ACC112 (cell line): ENCODE data around the gene CARNS1.

Source experiments
- H2AFZ ChIP-seq: fragments of 200-600 bp; sonication (generic); one replicate; pipeline ENCODE4 v1.6.0; 2017; ENCODE audit warnings: antibody characterized with exemption, low read length; ENCODE audit not compliant: unreplicated experiment
- H3K27ac ChIP-seq: fragments of 200-600 bp; sonication (generic); 2 replicates; pipeline ENCODE4 v1.5.1; 2014; ENCODE audit warnings: low read depth, mild to moderate bottlenecking, antibody characterized with exemption, low read length, moderate library complexity
- H3K27me3 ChIP-seq: fragments of 200-600 bp; sonication (generic); 2 replicates; pipeline ENCODE4 v1.6.1; 2014; ENCODE audit warnings: mild to moderate bottlenecking, antibody characterized with exemption, low read length, moderate library complexity, mixed read lengths; ENCODE audit not compliant: insufficient read depth
- H3K36me3 ChIP-seq: fragments of 200-600 bp; sonication (generic); 2 replicates; pipeline ENCODE4 v1.6.1; 2016; ENCODE audit warnings: mild to moderate bottlenecking, antibody characterized with exemption, low read length, moderate library complexity, mixed read lengths; ENCODE audit not compliant: insufficient read depth
- H3K4me1 ChIP-seq: fragments of 200-600 bp; sonication (generic); one replicate; pipeline ENCODE4 v1.6.1; 2016; ENCODE audit warnings: low read length, mixed read lengths; ENCODE audit not compliant: insufficient read depth, unreplicated experiment, control insufficient read depth
- H3K4me3 ChIP-seq: fragments of 200-600 bp; sonication (generic); 2 replicates; pipeline ENCODE4 v1.5.1; 2014; ENCODE audit warnings: mild to moderate bottlenecking, low read depth, low read length
- H3K79me2 ChIP-seq: fragments of 200-600 bp; sonication (generic); one replicate; pipeline ENCODE4 v1.6.0; 2016; ENCODE audit warnings: low read length; ENCODE audit not compliant: control insufficient read depth, unreplicated experiment, insufficient read depth

The CARNS1 gene

GRCh38 chr11:67433536-67434394, 18.3 kb downstream of the CARNS1 start:
- Histone ChIP-seq H3K4me3 (no peak overlapping the region), H3K4me1 (peaks cover 8% of the 10 kb centered on the region), H2AFZ (no peak overlapping the region), H3K36me3 (no peaks in the 10 kb centered on the region), H3K79me2 (peaks cover 12% of the 10 kb centered on the region), H3K27me3 (no peaks in the 10 kb centered on the region), H3K27ac (no peak overlapping the region)

- Histone ChIP-seq H3K27ac (no peak overlapping the region), H3K4me1 (peaks cover 3% of the 10 kb centered on the region), H2AFZ (no peak overlapping the region), H3K4me3 (no peak overlapping the region), H3K79me2 (peaks cover 5% of the 10 kb centered on the region), H3K27me3 (no peaks in the 10 kb centered on the region), H3K36me3 (no peaks in the 10 kb centered on the region)
Measured at GRCh38 chr11:67434395-67434881, 19.0 kb downstream of the CARNS1 start.

GRCh38 chr11:67435031-67435726, 19.7 kb downstream of the CARNS1 start:
- no peak overlapping the region for H2AFZ ChIP-seq
- H3K79me2 ChIP-seq: peaks cover under 1% of the 10 kb centered on the region
- no peaks in the 10 kb centered on the region for H3K36me3 ChIP-seq
- no peaks in the 10 kb centered on the region for H3K4me1 ChIP-seq
- H3K27ac ChIP-seq: no peak overlapping the region
- no peaks in the 10 kb centered on the region for H3K27me3 ChIP-seq
- H3K4me3 ChIP-seq: no peak overlapping the region

- H3K27ac ChIP-seq: no peak overlapping the region
- H3K79me2 ChIP-seq: no peaks in the 10 kb centered on the region
- H3K4me3 ChIP-seq: no peak overlapping the region
- no peaks in the 10 kb centered on the region for H3K27me3 ChIP-seq
- H3K4me1 ChIP-seq: no peaks in the 10 kb centered on the region
- H2AFZ ChIP-seq: no peak overlapping the region
- no peaks in the 10 kb centered on the region for H3K36me3 ChIP-seq
Measured at GRCh38 chr11:67435727-67436458, 20.4 kb downstream of the CARNS1 start.

- no peaks in the 10 kb centered on the region for H3K27me3 ChIP-seq
- no peak overlapping the region for H3K4me3 ChIP-seq
- no peaks in the 10 kb centered on the region for H3K4me1 ChIP-seq
- H3K79me2 ChIP-seq: no peaks in the 10 kb centered on the region
- no peak overlapping the region for H3K27ac ChIP-seq
- H3K36me3 ChIP-seq: no peaks in the 10 kb centered on the region
- no peak overlapping the region for H2AFZ ChIP-seq
Measured at GRCh38 chr11:67436459-67437081, 21.1 kb downstream of the CARNS1 start.

- H3K79me2 ChIP-seq: no peaks in the 10 kb centered on the region
- H3K4me1 ChIP-seq: peaks cover 1% of the 10 kb centered on the region
- no peaks in the 10 kb centered on the region for H3K36me3 ChIP-seq
- no peaks in the 10 kb centered on the region for H3K27me3 ChIP-seq
- no peak within 1 kb of the TSS for H3K27ac ChIP-seq
- H2AFZ ChIP-seq: no peak within 1 kb of the TSS
- H3K4me3 ChIP-seq: no peak within 1 kb of the TSS
Measured at GRCh38 chr11:67437082-67437808, 21.8 kb downstream of the CARNS1 start, which contains the start of gene PTPRCAP. PTPRCAP (minus strand) TSS chr11:67437682; CDS start chr11:67437619, 63 bp downstream.

- no peak overlapping the region for H3K4me3 ChIP-seq
- H3K4me1 ChIP-seq: peaks cover 7% of the 10 kb centered on the region
- H3K27me3 ChIP-seq: no peaks in the 10 kb centered on the region
- H3K79me2 ChIP-seq: peaks cover 3% of the 10 kb centered on the region
- H3K27ac ChIP-seq: no peak overlapping the region
- no peaks in the 10 kb centered on the region for H3K36me3 ChIP-seq
- no peak overlapping the region for H2AFZ ChIP-seq
Measured at GRCh38 chr11:67437809-67438157, 22.3 kb downstream of the CARNS1 start.

GRCh38 chr11:67438158-67438902, 22.9 kb downstream of the CARNS1 start:
- Histone ChIP-seq H3K36me3 (no peaks in the 10 kb centered on the region), H3K27me3 (no peaks in the 10 kb centered on the region), H3K79me2 (peaks cover 6% of the 10 kb centered on the region), H2AFZ (no peak overlapping the region), H3K27ac (no peak overlapping the region), H3K4me3 (no peak overlapping the region), H3K4me1 (peaks cover 7% of the 10 kb centered on the region)

GRCh38 chr11:67439321-67440228, 24.1 kb downstream of the CARNS1 start:
- Histone ChIP-seq H3K4me3 (no peak overlapping the region), H3K36me3 (no peaks in the 10 kb centered on the region), H3K27ac (no peak overlapping the region), H3K27me3 (no peaks in the 10 kb centered on the region), H3K4me1 (peaks cover 7% of the 10 kb centered on the region), H3K79me2 (peaks cover 6% of the 10 kb centered on the region), H2AFZ (no peak overlapping the region)
